ENCODE results near the gene SF3A2. TPM values are rescaled to one million over a fixed set of nuclear protein-coding genes. Genes with fewer than 3 reads are reported as not detected.

Gene SF3A2
- total and polyA plus RNA-seq, 2 experiments from 2014 or later: 67.7 to 128 TPM

DNA sequence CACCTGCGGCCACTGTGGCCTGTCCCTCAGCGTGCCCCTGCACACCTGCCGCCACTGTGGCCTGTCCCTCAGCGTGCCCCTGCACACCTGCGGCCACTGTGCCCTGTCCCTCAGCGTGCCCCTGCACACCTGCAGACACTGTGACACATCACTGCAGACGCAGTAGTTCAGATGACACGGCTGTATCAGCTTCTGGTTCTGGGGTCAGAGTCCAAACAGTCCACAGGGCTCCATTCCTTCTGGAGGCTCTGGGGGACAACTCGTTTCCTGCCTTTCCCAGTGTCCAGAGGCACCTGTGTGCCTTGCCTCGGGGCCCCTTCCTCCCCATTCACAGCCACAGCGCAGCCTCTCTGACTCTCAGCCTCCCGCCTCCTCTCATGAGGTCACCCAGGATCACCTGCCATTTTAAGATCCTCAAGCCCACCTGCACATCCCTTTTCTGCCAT is 5.5 kb downstream of the SF3A2 start (continued):
- TF ChIP-seq, protein P1, sequence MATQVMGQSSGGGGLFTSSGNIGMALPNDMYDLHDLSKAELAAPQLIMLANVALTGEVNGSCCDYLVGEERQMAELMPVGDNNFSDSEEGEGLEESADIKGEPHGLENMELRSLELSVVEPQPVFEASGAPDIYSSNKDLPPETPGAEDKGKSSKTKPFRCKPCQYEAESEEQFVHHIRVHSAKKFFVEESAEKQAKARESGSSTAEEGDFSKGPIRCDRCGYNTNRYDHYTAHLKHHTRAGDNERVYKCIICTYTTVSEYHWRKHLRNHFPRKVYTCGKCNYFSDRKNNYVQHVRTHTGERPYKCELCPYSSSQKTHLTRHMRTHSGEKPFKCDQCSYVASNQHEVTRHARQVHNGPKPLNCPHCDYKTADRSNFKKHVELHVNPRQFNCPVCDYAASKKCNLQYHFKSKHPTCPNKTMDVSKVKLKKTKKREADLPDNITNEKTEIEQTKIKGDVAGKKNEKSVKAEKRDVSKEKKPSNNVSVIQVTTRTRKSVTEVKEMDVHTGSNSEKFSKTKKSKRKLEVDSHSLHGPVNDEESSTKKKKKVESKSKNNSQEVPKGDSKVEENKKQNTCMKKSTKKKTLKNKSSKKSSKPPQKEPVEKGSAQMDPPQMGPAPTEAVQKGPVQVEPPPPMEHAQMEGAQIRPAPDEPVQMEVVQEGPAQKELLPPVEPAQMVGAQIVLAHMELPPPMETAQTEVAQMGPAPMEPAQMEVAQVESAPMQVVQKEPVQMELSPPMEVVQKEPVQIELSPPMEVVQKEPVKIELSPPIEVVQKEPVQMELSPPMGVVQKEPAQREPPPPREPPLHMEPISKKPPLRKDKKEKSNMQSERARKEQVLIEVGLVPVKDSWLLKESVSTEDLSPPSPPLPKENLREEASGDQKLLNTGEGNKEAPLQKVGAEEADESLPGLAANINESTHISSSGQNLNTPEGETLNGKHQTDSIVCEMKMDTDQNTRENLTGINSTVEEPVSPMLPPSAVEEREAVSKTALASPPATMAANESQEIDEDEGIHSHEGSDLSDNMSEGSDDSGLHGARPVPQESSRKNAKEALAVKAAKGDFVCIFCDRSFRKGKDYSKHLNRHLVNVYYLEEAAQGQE (IDR thresholded peaks at IDR 0.05; ENCODE audit: unreplicated experiment): no peak
- TF ChIP-seq STAT1 (IDR thresholded peaks at IDR 0.05; ENCODE audit: unreplicated experiment): no peak
- no peak for TF ChIP-seq JUNB (IDR thresholded peaks at IDR 0.05; ENCODE audit: unreplicated experiment)

DNA sequence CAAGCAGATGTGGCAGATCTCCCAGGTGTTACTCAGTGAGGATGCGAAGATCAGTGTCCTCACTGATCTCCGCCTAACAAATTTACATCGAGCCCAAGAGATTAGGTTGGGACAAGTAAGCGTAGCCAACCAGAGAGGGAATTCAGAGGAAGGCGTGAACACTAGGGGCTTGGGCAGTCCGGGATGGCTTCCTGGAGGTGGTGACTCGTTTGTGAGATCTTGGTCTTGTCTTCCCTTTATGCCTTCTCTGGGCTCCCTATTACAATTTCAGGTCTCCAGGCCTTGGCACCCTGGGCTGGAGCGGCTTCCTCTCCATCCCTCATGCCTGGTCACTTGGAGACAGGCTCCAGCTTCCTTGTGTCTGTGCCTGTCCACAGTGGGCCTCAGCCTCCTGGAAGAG is 6.2 kb downstream of the SF3A2 start:
- peaks cover 48% of the 10 kb centered on the region for H4K20me1 ChIP-seq (replicated peaks; ENCODE audit: insufficient read depth)
- H2AFZ ChIP-seq: no peak overlapping the region
- Mint-ChIP-seq H3K27ac (no peak overlapping the region), H3K36me3 (ENCODE audit: low read depth) (peaks cover 63% of the 10 kb centered on the region), H3K27me3 (ENCODE audit: insufficient read depth, low read depth, poor library complexity) (peaks cover 5% of the 10 kb centered on the region), H3K9me3 (no peaks in the 10 kb centered on the region; the same call in 2 of the 3 replicates), H3K4me3 (no peak overlapping the region), H3K4me1 (peaks cover 34% of the 10 kb centered on the region)
- H3K4me2 ChIP-seq: no peak overlapping the region
- H3F3A ChIP-seq (replicated peaks; ENCODE audit: low read depth): peaks cover 8% of the 10 kb centered on the region; the same call in 1 of the 2 replicates
- ATAC-seq: no peak
- H3K27ac ChIP-seq (ENCODE audit: low read depth): peak overlapping the region; percentile 50; the same call in 1 of the 2 replicates
- peaks cover 60% of the 10 kb centered on the region for H3K79me2 ChIP-seq (replicated peaks; ENCODE audit: insufficient read depth)
- no peak for DNase-seq (ENCODE audit: low spot score)
- H3K36me3 ChIP-seq (ENCODE audit: insufficient read depth): peaks cover 13% of the 10 kb centered on the region
- H3K9me2 ChIP-seq (ENCODE audit: insufficient read depth): no peaks in the 10 kb centered on the region
- no peak overlapping the region for H3K4me3 ChIP-seq
- no peaks in the 10 kb centered on the region for H3K27me3 ChIP-seq (ENCODE audit: insufficient read depth)
- peaks cover 29% of the 10 kb centered on the region for H3K4me1 ChIP-seq (ENCODE audit: insufficient read depth)
- no peak for TF ChIP-seq JUNB (IDR thresholded peaks at IDR 0.05; ENCODE audit: unreplicated experiment)
- TF ChIP-seq POLR2AphosphoS5 (IDR thresholded peaks at IDR 0.05; ENCODE audit: low read depth): no peak
- TF ChIP-seq CREB1 (CRISPR knock-in tag; IDR thresholded peaks at IDR 0.05; ENCODE audit: low read depth): no peak
- TF ChIP-seq EZH2 (IDR thresholded peaks at IDR 0.05; ENCODE audit: low read depth, unreplicated experiment): no peak
- TF ChIP-seq, protein P2, sequence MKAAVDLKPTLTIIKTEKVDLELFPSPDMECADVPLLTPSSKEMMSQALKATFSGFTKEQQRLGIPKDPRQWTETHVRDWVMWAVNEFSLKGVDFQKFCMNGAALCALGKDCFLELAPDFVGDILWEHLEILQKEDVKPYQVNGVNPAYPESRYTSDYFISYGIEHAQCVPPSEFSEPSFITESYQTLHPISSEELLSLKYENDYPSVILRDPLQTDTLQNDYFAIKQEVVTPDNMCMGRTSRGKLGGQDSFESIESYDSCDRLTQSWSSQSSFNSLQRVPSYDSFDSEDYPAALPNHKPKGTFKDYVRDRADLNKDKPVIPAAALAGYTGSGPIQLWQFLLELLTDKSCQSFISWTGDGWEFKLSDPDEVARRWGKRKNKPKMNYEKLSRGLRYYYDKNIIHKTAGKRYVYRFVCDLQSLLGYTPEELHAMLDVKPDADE (IDR thresholded peaks at IDR 0.05): no peak
- no peak for TF ChIP-seq ZNF331 (CRISPR knock-in tag; IDR thresholded peaks at IDR 0.05; ENCODE audit: low read depth)
- no peak for TF ChIP-seq ZNF114 (CRISPR knock-in tag; IDR thresholded peaks at IDR 0.05)
- TF ChIP-seq, protein P1 (IDR thresholded peaks at IDR 0.05; ENCODE audit: unreplicated experiment): no peak
- TF ChIP-seq, protein P3, sequence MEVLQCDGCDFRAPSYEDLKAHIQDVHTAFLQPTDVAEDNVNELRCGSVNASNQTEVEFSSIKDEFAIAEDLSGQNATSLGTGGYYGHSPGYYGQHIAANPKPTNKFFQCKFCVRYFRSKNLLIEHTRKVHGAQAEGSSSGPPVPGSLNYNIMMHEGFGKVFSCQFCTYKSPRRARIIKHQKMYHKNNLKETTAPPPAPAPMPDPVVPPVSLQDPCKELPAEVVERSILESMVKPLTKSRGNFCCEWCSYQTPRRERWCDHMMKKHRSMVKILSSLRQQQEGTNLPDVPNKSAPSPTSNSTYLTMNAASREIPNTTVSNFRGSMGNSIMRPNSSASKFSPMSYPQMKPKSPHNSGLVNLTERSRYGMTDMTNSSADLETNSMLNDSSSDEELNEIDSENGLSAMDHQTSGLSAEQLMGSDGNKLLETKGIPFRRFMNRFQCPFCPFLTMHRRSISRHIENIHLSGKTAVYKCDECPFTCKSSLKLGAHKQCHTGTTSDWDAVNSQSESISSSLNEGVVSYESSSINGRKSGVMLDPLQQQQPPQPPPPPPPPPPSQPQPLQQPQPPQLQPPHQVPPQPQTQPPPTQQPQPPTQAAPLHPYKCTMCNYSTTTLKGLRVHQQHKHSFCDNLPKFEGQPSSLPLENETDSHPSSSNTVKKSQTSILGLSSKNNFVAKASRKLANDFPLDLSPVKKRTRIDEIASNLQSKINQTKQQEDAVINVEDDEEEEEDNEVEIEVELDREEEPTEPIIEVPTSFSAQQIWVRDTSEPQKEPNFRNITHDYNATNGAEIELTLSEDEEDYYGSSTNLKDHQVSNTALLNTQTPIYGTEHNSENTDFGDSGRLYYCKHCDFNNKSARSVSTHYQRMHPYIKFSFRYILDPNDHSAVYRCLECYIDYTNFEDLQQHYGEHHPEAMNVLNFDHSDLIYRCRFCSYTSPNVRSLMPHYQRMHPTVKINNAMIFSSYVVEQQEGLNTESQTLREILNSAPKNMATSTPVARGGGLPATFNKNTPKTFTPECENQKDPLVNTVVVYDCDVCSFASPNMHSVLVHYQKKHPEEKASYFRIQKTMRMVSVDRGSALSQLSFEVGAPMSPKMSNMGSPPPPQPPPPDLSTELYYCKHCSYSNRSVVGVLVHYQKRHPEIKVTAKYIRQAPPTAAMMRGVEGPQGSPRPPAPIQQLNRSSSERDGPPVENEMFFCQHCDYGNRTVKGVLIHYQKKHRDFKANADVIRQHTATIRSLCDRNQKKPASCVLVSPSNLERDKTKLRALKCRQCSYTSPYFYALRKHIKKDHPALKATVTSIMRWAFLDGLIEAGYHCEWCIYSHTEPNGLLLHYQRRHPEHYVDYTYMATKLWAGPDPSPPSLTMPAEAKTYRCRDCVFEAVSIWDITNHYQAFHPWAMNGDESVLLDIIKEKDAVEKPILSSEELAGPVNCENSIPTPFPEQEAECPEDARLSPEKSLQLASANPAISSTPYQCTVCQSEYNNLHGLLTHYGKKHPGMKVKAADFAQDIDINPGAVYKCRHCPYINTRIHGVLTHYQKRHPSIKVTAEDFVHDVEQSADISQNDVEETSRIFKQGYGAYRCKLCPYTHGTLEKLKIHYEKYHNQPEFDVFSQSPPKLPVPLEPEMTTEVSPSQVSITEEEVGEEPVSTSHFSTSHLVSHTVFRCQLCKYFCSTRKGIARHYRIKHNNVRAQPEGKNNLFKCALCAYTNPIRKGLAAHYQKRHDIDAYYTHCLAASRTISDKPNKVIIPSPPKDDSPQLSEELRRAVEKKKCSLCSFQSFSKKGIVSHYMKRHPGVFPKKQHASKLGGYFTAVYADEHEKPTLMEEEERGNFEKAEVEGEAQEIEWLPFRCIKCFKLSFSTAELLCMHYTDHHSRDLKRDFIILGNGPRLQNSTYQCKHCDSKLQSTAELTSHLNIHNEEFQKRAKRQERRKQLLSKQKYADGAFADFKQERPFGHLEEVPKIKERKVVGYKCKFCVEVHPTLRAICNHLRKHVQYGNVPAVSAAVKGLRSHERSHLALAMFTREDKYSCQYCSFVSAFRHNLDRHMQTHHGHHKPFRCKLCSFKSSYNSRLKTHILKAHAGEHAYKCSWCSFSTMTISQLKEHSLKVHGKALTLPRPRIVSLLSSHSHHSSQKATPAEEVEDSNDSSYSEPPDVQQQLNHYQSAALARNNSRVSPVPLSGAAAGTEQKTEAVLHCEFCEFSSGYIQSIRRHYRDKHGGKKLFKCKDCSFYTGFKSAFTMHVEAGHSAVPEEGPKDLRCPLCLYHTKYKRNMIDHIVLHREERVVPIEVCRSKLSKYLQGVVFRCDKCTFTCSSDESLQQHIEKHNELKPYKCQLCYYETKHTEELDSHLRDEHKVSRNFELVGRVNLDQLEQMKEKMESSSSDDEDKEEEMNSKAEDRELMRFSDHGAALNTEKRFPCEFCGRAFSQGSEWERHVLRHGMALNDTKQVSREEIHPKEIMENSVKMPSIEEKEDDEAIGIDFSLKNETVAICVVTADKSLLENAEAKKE (CRISPR knock-in tag; IDR thresholded peaks at IDR 0.05): no peak
- no peak for TF ChIP-seq NANOG (IDR thresholded peaks at IDR 0.05; ENCODE audit: borderline replicate concordance)

All from GM23338 (cell line).